Endothelial cell of umbilical vein (primary cell): ENCODE data around the gene RDH13. TPM values are rescaled to one million over a fixed set of nuclear protein-coding genes. Genes with fewer than 3 reads are reported as not detected.
"Not testable (repeated sequence)": the region's sequence is repeated elsewhere in the genome, so short reads cannot be mapped to it uniquely, and the experiment has no call there.

Source experiments
- BruUV-seq: library from RNA; stranded (reverse); fragments of 400-500 nt; replicated peaks from 2 replicates; lab custom pipeline; 2021; lab: Mats Ljungman, UMichigan
- CTCF ChIA-PET: fragments of 300-600, 350-600 bp; sonication (Branson Sonifier 250); formaldehyde crosslinking; loops from one replicate; lab custom pipeline; 2021; ENCODE audit warnings: antibody characterized with exemption, inconsistent platforms; lab: Charles Lee
- POLR2A ChIA-PET: fragments of 300-600, 350-600 bp; sonication (Branson Sonifier 250); formaldehyde crosslinking; loops from one replicate; lab custom pipeline; 2021; ENCODE audit warnings: antibody characterized with exemption, inconsistent platforms; lab: Charles Lee
- DNase-seq: peaks from one replicate; pipeline ENCODE4 v3.0.0-alpha.2; 2011; ENCODE audit warnings: low read depth, low spot score
- FAIRE-seq: peaks from 2 replicates; lab custom pipeline; 2011; peaks lifted over from hg19 to GRCh38; lab: Jason Lieb, UNC
- H2AFZ ChIP-seq: 2 replicates; pipeline ENCODE4 v1.6.0; 2012; ENCODE audit warnings: low read depth, low read length, control low read depth, inconsistent platforms
- H3K27ac ChIP-seq: 2 replicates; pipeline ENCODE4 v1.5.1; 2011; ENCODE audit warnings: low read depth, mild to moderate bottlenecking, control low read depth, low read length, moderate library complexity; ENCODE audit not compliant: insufficient read depth
- H3K27me3 ChIP-seq, 2 experiments: 2 replicates each; pipeline versions ENCODE4 v1.6.0 to v1.6.1; 2011; ENCODE audit warnings: low read length in 2 of 2, mixed read lengths in 1 of 2; ENCODE audit not compliant: control insufficient read depth in 2 of 2, insufficient read depth in 2 of 2
- H3K36me3 ChIP-seq, 2 experiments: 2 replicates in 1 of 2; 3 replicates in 1 of 2; pipeline ENCODE4 v1.5.1; 2011; ENCODE audit warnings: low read length in 2 of 2, mild to moderate bottlenecking in 1 of 2, moderate library complexity in 1 of 2; ENCODE audit not compliant: control insufficient read depth in 2 of 2, insufficient read depth in 2 of 2; ENCODE audit errors: extremely low read depth in 1 of 2
- H3K4me1 ChIP-seq: 3 replicates; pipeline ENCODE4 v1.5.1; 2011; ENCODE audit warnings: mild to moderate bottlenecking, low read length; ENCODE audit not compliant: control insufficient read depth, insufficient read depth; ENCODE audit errors: extremely low read depth
- H3K4me2 ChIP-seq: 2 replicates; pipeline ENCODE4 v1.6.1; 2011; ENCODE audit warnings: low read length, control low read depth, mixed read lengths; ENCODE audit not compliant: insufficient read depth
- H3K4me3 ChIP-seq, 3 experiments: fragments of 200-600 bp in 1 of 3; sonication (generic), shearing (Covaris generic) in 1 of 3; replicated peaks in 1 of 3; 2 replicates each; pipeline ENCODE4 v1.5.1; 2011 to 2016; ENCODE audit warnings: control low read depth in 3 of 3, low read length in 3 of 3, mild to moderate bottlenecking in 2 of 3, inconsistent platforms in 1 of 3, low read depth in 1 of 3, moderate library complexity in 1 of 3; ENCODE audit not compliant: insufficient read depth in 1 of 3
- H3K79me2 ChIP-seq: 2 replicates; pipeline ENCODE4 v1.6.0; 2012; ENCODE audit warnings: low read length, inconsistent platforms; ENCODE audit not compliant: control insufficient read depth, insufficient read depth
- H3K9ac ChIP-seq: replicated peaks from 2 replicates; pipeline ENCODE3; 2011; ENCODE audit warnings: low read length, control low read depth; ENCODE audit not compliant: insufficient read depth; ENCODE audit errors: extremely low read depth
- H3K9me1 ChIP-seq: replicated peaks from 3 replicates; pipeline ENCODE4 v1.6.0; 2011; ENCODE audit warnings: mild to moderate bottlenecking, low read length; ENCODE audit not compliant: control insufficient read depth, insufficient read depth; ENCODE audit errors: extremely low read depth
- H3K9me3 ChIP-seq: replicated peaks from 2 replicates; pipeline ENCODE4 v1.5.1; 2012; ENCODE audit warnings: low read length, inconsistent platforms; ENCODE audit not compliant: control insufficient read depth, insufficient read depth
- H4K20me1 ChIP-seq: replicated peaks from 2 replicates; pipeline ENCODE3; 2011; ENCODE audit warnings: mild to moderate bottlenecking, low read length; ENCODE audit not compliant: control insufficient read depth, insufficient read depth; ENCODE audit errors: extremely low read depth
- FOS ChIP-seq: IDR thresholded peaks from 2 replicates; pipeline ENCODE4 v1.6.1; 2011; ENCODE audit warnings: mild to moderate bottlenecking, low read length, moderate library complexity, borderline replicate concordance; ENCODE audit not compliant: insufficient read depth
- JUN ChIP-seq: IDR thresholded peaks from 2 replicates; pipeline ENCODE4 v1.6.1; 2011; ENCODE audit warnings: borderline replicate concordance, low read depth; ENCODE audit not compliant: insufficient read length, insufficient read depth
- MAX ChIP-seq: IDR thresholded peaks from 2 replicates; pipeline ENCODE4 v1.6.1; 2011; ENCODE audit not compliant: insufficient read depth, insufficient read length
- MYC ChIP-seq: IDR thresholded peaks from one replicate; pipeline ENCODE4 v1.6.1; 2011; ENCODE audit warnings: mild to moderate bottlenecking, low read depth, low read length
- POLR2AphosphoS5 ChIP-seq: IDR thresholded peaks from 2 replicates; pipeline ENCODE4 v1.6.1; 2012; ENCODE audit warnings: low read depth, mild to moderate bottlenecking, control low read depth, low read length, moderate library complexity; ENCODE audit not compliant: insufficient read depth
- dilution Hi-C: fragments of 300-500 bp; cut with MboI; formaldehyde crosslinking; loops from one replicate; pipeline ENCODE4 v1.15.0; 2019; ENCODE audit warnings: low sequenced_read_pairs; ENCODE audit not compliant: extremely low pct_ligation_motif_present
- intact Hi-C: fragments of 100-400 bp; cut with micrococcal nuclease; formaldehyde crosslinking; loops from one replicate; pipeline ENCODE4 v1.10.0; 2022
- polyA plus RNA-seq, 4 experiments: library from polyadenylated mRNA; depleted of rRNA in 3 of 4; stranded (reverse) in 3 of 4; unstranded in 1 of 4; fragments of >200 nt; gene quantifications; 2 replicates each; pipeline versions ENCODE4 v1.2.1 to v1.2.3, GENCODE V29; 2011 to 2012; ENCODE audit warnings: missing spikeins in 1 of 4
- total RNA-seq: library from RNA; stranded (reverse); gene quantifications from 2 replicates; pipeline ENCODE4 v1.2.3, GENCODE V29; 2021

The RDH13 gene
- total and polyA plus RNA-seq, 2 donors (not counting 3 experiments of a cell fraction or from before 2014, with no cell fraction given), result 8.7 to 19.6 TPM

- no TSS peak for BruUV-seq
- H4K20me1 ChIP-seq, result no peaks in the 10 kb centered on the region
These were observed 57.1 kb downstream of the RDH13 start for GRCh38 chr19:55005684-55006488.

GRCh38 chr19:55000761-55001160 lies 62.2 kb downstream of the RDH13 start:
- Histone ChIP-seq H3K9me3 (no peaks in the 10 kb centered on the region), H3K9ac (no peak overlapping the region), H4K20me1 (no peaks in the 10 kb centered on the region), H3K9me1 (no peaks in the 10 kb centered on the region), H3K4me2 (no peak overlapping the region), H3K79me2 (no peaks in the 10 kb centered on the region), H3K4me1 (no peaks in the 10 kb centered on the region), H2AFZ (no peak overlapping the region), H3K27ac (no peak overlapping the region), H3K36me3 (no peaks in the 10 kb centered on the region), H3K4me3 (no peak overlapping the region), H3K27me3 (no peaks in the 10 kb centered on the region)
- dilution Hi-C loops (no loop called here), intact Hi-C loops (no loop called here)
- DNase-seq (no peak), FAIRE-seq (no peak)
- ChIA-PET POLR2A (no interaction called here), CTCF (no interaction called here)
- BruUV-seq, result no TSS peak
- no peak for TF ChIP-seq FOS
- no peak for TF ChIP-seq MAX

More at GRCh38 chr19:55005684-55006488, 57.1 kb downstream of the RDH13 start:
- Histone ChIP-seq H3K4me1 (no peaks in the 10 kb centered on the region), H3K4me2 (no peak overlapping the region), H3K9ac (no peak overlapping the region), H3K4me3 (no peak overlapping the region), H3K36me3 (no peaks in the 10 kb centered on the region), H3K27me3 (no peaks in the 10 kb centered on the region), H3K9me3 (no peaks in the 10 kb centered on the region), H3K9me1 (no peaks in the 10 kb centered on the region), H2AFZ (no peak overlapping the region), H3K79me2 (no peaks in the 10 kb centered on the region), H3K27ac (no peak overlapping the region)
- dilution Hi-C loops, result no loop called here
- FAIRE-seq, result no peak
- intact Hi-C loops, result no loop called here
- DNase-seq, result no peak
- POLR2A ChIA-PET, result no interaction called here
- TF ChIP-seq MYC, result no peak
- peak; percentile 23 for TF ChIP-seq POLR2AphosphoS5
- peak; percentile 16 for TF ChIP-seq FOS
- peak; percentile 65 for TF ChIP-seq JUN
- CTCF ChIA-PET, result no interaction called here

GRCh38 chr19:54998751-54999239 lies 64.2 kb downstream of the RDH13 start:
- H2AFZ ChIP-seq, H3K9me1 ChIP-seq, H3K79me2 ChIP-seq, H3K27ac ChIP-seq, POLR2A ChIA-PET, H3K27me3 ChIP-seq, H3K9me3 ChIP-seq, H3K4me2 ChIP-seq, BruUV-seq, H3K4me3 ChIP-seq, dilution Hi-C loops, H4K20me1 ChIP-seq, FAIRE-seq, H3K4me1 ChIP-seq, H3K36me3 ChIP-seq, H3K9ac ChIP-seq, CTCF ChIA-PET, intact Hi-C loops, DNase-seq: not testable (repeated sequence)
